Hematopoietic multipotent progenitor cell (in vitro differentiated cells): ENCODE data around the gene TTLL13. TPM values are rescaled to one million over a fixed set of nuclear protein-coding genes. Genes with fewer than 3 reads are reported as not detected.
"Not testable (repeated sequence)": the region's sequence is repeated elsewhere in the genome, so short reads cannot be mapped to it uniquely, and the experiment has no call there.

Experiments used
- DNase-seq, 3 donors: peaks; one replicate each; pipeline ENCODE4 v3.0.0-alpha.2; 2011 to 2015; ENCODE audit warnings: low read depth in 2 of 3, low spot score in 2 of 3
- total RNA-seq: library from RNA; depleted of rRNA; stranded (reverse); fragments of >200 nt; gene quantifications from one replicate; pipeline ENCODE4 v1.2.3, GENCODE V29; 2012

Gene TTLL13
- total RNA-seq, 1 donor: under 0.01 TPM

DNA sequence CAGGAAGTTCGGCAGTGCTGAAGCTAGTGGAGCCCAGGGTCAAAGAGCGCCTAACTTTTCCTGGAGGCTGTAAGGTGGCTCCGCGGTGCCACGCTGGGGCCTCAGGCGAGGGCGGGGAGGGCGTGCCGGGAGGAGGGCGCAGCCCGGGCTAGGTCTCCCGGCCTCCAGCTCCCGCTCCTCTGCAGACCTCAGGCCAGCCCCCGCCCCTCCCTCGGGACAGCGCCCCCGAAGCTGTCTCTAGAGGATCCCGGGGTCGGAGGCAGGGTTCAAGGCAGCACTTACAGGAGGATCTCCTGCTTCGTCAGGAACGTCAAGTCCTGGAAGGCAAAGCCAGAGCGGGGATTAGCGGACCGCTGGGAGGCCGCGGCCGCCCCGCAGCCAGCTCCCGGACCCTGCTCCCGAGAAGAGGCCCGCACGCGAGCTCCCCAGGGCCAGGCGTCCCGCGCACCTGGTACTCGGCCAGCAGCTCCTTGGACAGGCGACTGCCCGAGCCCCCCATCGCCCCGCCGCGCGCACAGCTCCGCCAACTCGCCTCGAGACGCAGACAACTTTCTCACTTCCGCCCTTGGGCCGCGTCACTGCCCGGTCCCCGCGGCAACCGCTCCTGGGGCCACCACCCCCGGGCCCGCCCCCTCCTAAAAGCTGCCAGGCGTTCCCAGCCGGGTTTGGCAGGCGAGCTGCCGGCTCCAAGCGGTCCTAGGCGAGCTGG lies 15.8 kb upstream of the TTLL13 start, which contains the start of gene CIB1:
Gene CIB1 (minus strand): TSS at position 555 of the 709 bp plus-strand sequence. CDS start 56 bp downstream, at position 499.
- peak in 2 of 3 donors; percentile 33 to 98 for DNase-seq

DNA sequence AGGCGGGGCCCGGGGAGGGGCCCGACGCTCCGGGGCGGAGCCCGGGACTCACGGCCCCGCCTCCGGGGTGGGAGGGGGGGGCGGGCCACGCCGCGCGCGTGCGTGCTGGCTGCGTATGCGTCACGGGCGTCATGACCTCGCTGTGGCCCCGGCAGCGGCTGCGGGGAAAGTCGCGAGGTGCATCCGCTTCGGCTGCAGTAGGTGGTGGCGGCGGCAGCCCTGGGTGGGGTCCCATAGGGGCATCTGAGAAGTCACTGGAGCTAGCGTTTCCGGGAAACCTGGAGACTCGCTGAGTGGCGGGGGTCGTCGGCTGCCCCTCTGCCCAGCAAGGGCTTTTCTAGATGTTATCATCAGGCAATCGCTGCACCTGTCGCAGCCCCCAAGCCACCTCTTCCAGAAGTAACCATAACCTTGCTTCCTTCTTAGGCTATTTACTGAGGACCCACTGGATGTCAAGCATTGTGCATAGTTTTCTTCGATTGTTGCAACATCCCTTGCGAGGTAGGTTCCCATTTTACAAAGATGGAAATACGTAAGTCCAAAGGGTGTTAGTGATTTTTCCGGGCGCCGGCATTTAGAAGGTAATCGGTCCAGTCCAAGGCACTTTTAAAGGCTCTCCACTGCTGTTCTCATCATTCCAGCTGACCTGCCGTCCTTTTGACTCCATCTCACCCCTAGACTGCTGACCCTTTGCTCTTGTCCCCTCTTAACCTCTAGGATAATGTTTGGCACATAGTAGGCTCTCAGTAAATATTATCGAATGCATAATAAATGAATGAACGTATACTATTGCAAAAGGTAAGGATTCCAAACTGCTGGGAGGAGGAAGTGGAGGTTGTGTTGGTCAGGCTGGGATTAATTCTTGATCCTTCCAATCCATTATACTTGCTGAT lies 15.0 kb upstream of the TTLL13 start, which contains the start of gene GDPGP1:
Gene GDPGP1 (plus strand): TSS at position 114 of the 893 bp plus-strand sequence. CDS start 6,700 bp downstream, outside the sequence.
- peak in 2 of 3 donors; percentile 97 for DNase-seq

DNA sequence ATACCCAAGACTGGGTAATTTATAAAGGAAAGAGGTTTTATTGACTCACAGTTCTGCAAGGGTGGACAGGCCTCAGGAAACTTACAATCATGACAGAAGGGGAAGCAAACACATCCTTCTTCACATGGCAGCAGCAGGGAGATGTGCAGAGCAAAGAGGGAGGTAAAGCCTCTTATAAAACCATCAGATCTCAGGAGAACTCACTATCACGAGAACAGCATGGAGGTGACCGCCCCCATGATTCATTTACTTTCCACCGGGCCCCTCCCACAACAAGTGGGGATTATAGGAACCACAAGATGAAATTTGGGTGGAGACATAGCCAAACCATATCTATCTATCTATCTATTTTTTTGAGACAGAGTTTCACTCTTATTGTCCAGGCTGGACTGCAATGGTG lies 10.0 kb upstream of the TTLL13 start:
- DNase-seq: no peak

DNA sequence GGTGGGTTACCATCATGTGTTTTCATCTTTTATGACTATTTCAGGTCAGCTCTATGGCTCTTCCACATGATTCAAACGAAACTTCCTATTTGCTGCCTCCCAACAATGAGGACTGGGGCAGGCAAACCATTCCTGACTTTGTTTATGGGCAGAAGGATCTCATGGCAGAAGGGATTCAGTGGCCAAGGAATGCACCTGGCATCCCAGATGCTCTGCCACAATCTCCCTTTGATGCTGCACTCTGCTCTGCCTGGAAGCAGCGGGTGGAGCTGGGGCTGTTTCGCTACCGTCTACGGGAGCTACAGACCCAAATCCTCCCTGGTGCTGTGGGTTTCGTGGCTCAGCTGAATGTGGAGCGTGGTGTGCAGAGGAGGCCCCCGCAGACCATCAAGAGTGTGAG lies 8.5 kb upstream of the TTLL13 start:
- DNase-seq: no peak

DNA sequence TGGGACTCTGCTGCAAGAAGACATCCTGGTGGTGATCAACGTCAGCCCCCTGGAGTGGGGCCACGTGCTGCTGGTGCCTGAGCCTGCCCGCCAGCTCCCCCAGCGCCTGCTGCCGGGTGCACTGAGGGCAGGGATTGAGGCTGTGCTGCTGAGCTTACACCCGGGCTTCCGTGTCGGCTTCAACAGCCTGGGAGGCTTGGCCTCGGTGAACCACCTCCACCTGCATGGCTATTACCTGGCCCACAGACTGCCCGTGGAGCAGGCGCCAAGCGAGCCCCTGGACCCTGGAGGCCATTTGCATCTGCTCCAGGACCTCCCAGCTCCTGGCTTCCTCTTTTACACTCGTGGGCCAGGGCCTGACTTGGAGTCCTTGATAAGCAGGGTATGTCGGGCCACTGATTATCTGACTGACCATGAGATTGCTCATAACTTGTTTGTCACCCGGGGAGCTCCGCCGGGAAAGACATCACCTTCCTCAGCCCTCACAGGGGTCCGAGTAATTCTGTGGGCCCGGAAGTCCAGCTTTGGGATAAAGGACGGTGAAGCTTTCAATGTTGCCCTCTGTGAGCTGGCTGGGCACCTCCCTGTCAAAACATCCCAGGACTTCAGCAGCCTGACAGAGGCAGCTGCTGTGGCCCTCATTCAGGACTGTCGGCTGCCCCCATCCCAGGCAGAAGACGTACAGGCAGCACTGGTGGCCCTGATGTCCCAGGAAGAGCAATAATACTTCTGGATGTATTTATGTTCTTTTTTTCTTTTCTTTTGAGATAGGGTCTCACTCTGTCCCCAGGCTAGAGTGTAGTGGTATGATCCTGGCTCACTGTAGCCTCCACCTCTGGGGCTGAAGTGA lies 7.8 kb upstream of the TTLL13 start:
- DNase-seq: no peak

DNA sequence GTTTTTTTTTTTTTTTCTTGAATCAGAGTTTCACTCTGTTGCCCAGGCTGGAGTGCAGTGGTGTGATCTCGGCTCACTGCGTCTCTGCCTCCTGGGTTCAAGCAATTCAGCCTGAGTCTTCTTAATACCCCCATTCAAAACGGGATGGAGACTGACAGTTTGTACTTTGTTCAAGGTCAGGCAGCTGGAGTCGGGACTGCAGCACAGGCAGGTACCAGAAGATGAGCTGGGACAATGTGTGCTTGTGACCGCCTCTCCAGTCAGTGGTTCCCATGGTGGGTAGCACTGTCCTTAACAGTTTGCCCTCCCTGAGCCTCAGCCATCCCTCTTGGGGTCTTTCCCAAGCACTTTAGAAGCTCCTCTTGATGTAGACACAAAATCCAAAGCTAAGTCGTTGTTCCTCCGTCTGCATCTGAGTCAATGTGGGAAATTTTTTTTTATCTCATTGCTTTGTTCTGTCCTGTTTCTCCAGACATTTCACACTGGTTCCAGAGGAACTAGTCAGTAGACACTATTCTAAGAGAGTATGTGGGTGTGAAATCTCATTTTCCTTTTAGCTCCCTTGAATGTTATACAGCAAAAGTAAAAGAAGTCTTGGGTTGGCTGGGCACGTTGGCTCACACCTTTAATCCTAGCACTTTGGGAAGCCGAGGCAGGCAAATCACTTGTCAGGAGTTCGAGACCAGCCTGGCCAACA lies 5.3 kb upstream of the TTLL13 start:
- no peak for DNase-seq

DNA sequence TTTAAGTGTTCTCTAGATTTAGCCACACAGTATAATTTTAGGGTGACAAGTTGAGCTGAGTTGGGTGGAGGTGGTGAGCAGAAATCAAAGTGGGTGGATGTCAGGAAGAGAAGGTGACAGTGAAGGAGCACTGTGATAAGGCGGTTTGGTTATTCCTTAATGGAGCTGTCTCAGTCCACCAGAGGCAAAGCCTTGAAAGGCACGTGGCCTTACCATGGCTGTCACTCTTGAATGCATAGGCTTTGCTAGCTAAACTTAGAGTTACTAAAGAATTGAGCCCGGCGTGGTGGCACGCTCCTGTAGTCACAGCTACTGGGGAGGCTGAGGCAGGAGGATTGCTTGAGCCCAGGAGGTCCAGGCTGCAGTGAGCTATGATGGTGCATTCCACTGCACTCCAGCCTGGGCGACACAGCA lies 560 bp upstream of the TTLL13 start:
- DNase-seq: no peak

DNA sequence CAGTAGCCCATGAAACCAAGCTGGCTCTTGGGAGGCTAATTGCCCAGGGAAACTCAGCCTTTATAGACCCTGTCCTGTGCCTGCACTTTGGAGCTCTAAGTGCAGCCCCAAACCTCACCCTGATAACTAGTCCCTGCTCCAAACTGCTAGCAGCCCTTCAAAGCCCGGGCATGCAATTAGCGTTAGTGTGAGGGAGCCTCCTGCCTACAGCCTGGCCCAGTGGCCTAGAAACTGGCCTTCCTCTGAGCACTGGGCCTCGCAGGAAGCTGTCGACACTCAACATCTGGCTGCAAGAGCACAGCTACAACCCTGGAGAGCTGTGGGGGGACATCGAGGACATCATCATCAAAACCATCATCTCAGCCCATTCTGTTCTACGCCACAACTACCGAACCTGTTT lies 8.4 kb downstream of the TTLL13 start:
- DNase-seq: no peak

DNA sequence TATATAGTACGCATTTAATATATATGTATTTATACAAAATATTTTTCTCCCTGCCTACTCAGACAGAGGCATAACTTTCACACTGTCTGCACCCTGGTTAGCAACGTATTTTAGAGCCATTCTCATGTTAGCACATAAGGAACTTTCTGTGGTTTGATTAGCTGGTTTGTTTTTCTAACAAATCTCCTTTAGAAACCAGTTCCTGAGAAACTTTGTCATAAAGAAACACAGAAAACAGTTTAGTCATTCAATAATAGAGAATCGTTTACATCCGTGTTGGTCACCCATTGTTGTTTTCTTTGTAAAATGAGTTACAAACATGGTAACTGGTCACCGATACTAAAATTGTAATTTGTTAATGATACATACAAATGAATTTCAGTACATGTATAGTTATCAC lies 10.2 kb downstream of the TTLL13 start:
- DNase-seq: no peak

DNA sequence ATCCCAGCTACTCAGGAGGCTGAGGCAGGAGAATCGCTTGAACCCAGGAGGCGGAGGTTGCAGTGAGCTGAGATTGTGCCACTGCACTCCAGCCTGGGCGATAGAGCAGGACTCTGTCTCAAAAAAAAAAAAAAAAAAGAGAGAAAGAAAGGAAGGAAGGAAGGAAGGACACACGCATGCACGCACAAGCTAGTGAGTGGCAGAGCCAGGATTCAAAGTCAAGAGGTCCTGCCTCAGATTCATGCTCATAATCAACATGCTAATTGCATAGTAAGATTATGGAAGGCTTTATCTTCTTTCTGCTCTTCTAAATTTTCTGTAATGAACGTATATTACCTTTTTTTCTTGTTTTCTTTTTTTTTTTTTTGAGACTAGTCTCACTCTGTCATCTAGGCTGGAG lies 11.4 kb downstream of the TTLL13 start:
- DNase-seq: not testable (repeated sequence)

DNA sequence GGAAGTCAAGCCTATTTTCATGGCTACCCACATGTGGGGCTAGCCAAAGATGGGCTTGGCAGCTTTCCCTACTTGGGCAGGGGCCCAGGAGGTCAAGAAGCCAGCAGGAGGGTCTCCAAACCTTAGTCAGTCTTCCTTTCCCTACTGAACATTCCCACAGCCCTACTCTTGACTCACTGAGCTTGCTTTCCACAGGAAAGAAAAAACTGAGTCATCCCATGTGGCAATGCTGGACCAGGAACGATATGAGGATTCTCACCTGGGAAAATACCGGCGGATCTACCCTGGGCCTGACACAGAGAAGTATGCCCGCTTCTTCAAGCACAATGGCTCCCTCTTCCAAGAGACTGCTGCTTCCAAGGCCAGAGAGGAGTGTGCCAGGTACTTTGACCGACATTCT lies 12.5 kb downstream of the TTLL13 start:
- no peak for DNase-seq

DNA sequence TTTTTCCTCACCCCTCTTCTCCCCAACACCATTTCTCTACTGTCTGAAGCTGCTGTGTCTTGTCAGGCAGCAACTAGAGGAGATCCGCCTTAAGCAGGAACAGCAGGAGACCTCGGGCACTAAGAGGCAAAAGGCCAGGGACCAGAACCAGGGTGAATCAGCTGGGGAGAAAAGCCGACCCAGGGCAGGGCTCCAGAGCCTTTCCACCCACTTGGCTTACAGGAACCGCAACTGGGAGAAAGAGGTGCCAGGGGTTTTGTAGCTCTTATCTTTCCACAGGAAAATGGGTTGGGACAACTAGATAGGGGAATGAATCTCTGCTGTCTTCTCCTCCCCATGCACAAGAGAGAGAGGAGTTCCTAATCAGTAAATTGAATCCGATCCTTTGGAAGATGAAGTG lies 13.1 kb downstream of the TTLL13 start:
- DNase-seq: no peak

DNA sequence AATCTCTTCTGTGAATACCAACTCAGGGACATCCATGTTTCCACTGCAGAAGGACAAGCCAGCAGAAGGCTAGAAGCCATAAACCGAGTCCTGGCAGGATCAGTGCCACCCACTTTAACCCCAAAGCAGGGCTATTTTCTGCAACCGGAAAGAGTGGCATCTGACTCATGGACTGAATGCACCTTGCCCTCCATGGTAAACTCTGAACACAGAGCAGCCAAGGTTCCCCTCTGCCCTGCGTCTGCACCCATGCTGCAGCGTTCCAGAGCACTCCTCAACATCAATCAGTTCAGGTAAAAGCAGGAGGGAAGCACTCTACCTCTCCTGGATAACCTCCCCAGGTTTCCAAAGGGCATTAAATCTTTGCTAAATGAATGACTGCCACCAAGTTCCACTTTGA lies 15.3 kb downstream of the TTLL13 start:
- no peak for DNase-seq

DNA sequence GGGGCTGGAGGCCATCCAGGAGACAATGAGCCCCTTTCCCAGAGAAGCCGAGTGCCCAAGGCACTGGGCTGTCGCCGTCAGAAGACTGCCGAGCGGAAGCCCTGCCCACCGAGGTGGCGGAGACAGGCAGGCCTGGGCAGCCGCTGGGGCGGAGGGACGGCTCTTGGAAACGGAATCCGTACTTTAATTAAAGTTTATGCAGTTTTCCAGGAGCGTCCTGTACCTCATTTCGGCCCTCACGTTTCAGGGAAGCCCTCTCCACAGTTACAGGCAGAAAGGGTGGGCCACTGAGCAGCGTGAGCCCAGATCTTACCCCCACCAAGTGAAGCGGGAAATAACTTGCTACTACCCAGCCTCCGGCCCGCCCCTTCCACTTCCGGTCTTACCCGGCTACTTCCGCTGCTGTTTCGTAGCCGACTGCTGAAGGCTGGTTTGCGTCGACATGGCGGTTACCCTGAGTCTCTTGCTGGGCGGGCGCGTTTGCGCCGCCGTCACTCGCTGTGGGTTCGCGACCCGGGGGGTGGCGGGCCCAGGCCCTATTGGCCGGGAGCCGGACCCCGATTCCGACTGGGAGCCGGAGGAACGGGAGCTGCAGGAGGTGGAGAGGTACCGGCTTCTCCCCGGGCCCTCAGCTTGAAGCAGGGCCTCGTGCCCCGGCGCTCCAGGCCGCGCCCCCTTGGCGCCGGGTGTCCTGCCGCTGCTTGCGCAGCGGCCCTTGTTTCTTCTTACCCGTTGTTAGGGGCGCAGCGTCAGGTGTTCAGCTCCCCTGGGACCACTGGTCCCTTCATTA lies 16.1 kb downstream of the TTLL13 start, which contains the start of gene NGRN:
Gene NGRN (plus strand): TSS at position 402 of the 790 bp plus-strand sequence. CDS start 41 bp downstream, at position 443.
- peak; percentile 77 to 94 (median 91) for DNase-seq

DNA sequence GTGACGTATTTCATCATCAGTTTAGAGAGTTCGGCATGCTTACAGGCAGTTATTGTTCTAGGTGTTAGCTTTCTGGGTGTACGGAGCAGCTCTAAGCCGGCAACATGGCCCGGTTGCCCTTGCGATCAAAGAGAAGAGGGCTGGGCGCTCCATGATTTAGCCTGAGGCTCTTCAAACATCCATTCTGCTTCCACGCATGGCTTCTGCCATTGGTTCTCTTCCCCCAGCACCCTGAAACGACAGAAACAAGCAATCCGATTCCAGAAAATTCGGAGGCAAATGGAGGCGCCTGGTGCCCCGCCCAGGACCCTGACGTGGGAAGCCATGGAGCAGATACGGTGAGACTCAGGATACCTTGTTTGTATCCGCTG lies 16.7 kb downstream of the TTLL13 start:
- no peak for DNase-seq

DNA sequence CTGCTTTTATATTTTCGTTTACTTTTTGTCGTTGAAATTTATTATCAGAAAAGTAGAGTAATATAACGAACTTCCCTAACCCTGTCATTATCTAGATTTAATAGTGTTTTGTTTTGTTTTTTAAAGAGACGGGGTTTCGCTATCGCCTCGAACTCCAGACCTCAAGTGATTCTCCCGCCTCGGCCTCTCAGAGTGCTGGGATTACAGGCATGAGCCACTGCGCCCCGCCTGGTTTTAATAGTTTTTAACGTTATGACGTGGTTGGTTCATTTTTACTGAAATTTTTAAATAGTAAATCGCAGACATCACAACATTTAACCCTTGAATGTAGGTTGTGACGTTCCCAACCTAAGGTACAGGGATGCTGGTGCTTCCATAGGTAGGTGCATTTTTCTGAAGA lies 17.1 kb downstream of the TTLL13 start:
- DNase-seq: peak in 1 of 3 donors; percentile 12

DNA sequence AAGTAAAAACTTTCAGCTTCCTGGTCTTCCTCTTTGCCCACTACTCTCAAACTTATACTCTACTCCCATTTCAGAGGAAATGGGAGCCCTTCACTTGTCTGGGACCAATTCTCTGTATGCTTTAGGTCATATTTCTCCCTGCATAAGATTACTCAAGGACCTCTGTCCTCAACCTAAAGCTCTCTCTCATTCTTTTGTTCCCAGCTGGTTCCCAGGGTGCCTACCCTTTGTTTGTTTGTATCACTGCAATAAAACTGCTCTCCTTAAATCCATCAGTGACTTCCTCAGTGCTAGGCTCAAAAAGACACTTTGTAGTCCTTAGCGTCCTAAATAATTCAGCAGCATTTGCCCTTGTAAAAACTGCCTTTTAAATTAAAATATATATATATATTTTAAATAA lies 19.1 kb downstream of the TTLL13 start:
- DNase-seq: no peak

DNA sequence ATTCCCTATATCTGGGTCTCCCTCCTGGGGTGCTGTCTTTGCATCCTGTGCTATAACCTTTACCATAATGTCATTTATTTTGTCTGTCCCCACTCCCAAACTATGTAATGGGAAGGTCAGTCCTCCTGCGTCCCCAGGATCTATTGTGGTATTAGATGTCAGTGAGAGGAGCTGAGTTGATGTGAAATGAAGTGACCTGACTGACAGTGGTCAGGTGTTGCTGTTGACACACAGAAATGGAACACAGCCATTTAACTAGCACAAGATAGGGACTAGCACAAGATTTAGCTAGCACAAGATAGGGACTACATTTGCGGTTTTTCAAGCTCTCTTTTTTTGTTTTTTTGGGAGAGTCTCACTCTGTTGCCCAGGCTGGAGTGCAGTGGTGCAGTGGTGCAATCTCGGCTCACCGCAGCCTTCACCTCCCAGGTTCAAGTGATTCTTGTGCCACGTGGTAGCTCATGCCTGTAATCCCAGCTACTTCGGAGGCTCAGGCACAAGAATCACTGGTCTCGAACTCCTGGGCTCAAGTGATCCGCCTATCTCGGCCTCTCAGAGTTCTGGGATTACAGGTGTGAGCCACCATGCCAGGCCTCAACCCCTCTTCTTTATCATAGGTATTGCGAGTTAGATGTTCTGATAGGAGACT lies 21.3 kb downstream of the TTLL13 start:
- no peak for DNase-seq
